ENCODE results near the gene CLEC2L. TPM values are rescaled to one million over a fixed set of nuclear protein-coding genes. Genes with fewer than 3 reads are reported as not detected.
"Not testable (repeated sequence)": the region's sequence is repeated elsewhere in the genome, so short reads cannot be mapped to it uniquely, and the experiment has no call there.

Gene CLEC2L
- total RNA-seq, 1 donor from 2014 or later: not detected

DNA sequence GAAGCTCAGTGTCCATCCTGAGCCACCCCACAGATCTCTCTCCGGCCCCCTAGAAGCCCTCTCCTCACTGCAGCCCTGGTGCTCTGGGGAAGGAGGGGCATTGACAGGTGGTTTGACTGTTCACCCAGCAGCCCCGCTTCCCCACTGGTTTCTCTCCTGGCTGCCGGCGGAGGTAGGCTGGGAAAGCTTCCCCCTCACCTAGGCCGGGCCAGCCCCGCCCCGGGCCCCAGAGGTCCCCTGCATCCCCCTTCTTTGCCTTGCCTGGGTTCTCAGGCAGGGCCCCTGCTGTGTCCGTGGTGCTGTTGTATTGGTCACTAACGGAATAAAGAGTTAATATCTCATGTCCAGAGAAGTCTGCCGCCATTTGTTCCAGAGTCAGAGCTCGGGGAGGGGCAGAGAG, 21.2 kb downstream of the CLEC2L start:
- no peak overlapping the region for H3K4me3 ChIP-seq
- DNase-seq (ENCODE audit: low spot score in 2 of 2): no peak

DNA sequence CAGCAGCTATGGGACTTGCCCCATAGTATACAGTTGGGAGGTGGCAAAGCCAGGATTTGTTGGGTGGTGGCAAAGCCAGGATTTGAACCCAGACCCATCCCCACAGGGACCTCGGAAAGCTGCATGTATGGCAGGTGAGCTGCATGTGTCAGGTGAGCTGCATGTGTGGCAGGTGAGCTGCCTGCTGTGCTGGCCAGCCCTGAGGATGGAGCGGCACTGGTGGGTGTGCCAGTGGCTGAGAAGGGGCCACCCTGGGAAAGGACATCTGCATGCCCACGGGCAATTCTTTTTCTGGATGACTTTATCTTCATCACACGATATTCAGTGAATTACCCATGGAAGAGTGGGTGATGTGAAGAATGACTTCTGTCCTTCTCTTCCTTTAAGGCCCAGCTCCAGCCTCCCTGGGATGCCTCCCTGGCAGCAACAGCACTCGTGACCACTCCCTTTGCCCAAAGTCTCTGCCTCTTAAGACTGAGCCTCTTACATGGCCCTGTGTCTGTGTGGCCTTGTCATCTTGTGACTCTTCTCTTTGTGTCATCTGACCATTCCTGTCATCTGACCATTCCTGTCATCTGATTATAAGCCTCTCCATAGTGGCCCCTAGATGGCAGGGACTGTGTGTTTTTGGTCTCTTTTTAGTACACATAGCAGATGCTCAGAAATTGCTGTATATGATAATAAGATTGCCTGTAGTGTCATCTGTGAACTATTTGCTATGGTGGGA, 25.0 kb downstream of the CLEC2L start:
- no peak for DNase-seq (ENCODE audit: low spot score in 2 of 2)
- Histone ChIP-seq H3K27ac (no peak overlapping the region), H3K36me3 (no peaks in the 10 kb centered on the region), H3K4me3 (no peak overlapping the region), H3K27me3 (no peaks in the 10 kb centered on the region), H3K9me3 (no peaks in the 10 kb centered on the region), H3K4me1 (no peaks in the 10 kb centered on the region)
- intact Hi-C loops (cut with DNase I): no loop called here
- TF ChIP-seq CTCF (IDR thresholded peaks at IDR 0.05): no peak

More for the DNA sequence above, 21.2 kb downstream of the CLEC2L start:
- Histone ChIP-seq H3K27me3 (no peaks in the 10 kb centered on the region), H3K4me1 (no peaks in the 10 kb centered on the region), H3K27ac (no peak overlapping the region), H3K36me3 (no peaks in the 10 kb centered on the region), H3K9me3 (no peaks in the 10 kb centered on the region)
- intact Hi-C loops (cut with DNase I): no loop called here
- TF ChIP-seq CTCF (IDR thresholded peaks at IDR 0.05): no peak

DNA sequence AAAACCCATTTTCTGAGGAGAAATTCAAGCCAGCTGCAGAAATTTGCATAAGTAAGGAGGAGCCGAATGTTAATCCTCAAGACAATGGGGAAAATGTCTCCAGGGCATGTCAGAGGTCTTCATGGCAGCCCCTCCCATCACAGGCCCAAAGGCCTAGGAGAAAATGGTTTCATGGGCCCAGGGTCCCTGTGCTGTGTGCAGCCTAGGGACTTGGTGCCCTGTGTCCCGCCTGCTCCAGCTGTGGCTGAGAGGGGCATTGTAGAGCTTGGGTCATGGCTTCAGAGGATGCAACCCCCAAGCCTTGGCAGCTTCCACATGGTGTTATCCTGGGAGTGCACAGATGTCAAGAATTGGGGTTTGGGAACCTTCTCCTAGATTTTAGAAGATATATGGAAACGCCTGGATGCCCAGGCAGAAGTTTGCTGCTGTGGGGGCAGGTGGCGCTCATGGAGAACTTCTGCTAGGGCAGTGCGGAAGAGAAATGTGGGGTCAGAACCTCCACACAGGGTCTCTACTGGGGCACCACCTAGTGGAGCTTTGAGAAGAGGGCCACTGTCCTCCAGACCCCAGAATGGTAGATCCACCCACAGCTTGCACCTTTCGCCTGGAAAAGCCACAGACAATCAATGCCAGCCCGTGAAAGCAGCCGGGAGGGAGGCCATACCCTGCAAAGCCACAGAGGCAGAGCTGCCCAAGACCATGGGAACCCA, 30.7 kb downstream of the CLEC2L start:
- H3K27ac ChIP-seq; intact Hi-C loops (cut with DNase I); H3K4me3 ChIP-seq; DNase-seq (ENCODE audit: low spot score in 2 of 2); H3K4me1 ChIP-seq; H3K36me3 ChIP-seq; H3K9me3 ChIP-seq; H3K27me3 ChIP-seq: not testable (repeated sequence)

GRCh38 chr7:139557857-139558581, 34.5 kb downstream of the CLEC2L start:
- Histone ChIP-seq H3K27ac (no peak overlapping the region), H3K4me1 (no peaks in the 10 kb centered on the region), H3K9me3 (no peaks in the 10 kb centered on the region), H3K27me3 (no peaks in the 10 kb centered on the region), H3K36me3 (no peaks in the 10 kb centered on the region), H3K4me3 (no peak overlapping the region)
- DNase-seq (ENCODE audit: low spot score in 2 of 2): peak in 1 of 2 donors; percentile 41
- intact Hi-C loops (cut with DNase I): no loop called here
- no peak for TF ChIP-seq CTCF (IDR thresholded peaks at IDR 0.05)

GRCh38 chr7:139559364-139560105, 36.0 kb downstream of the CLEC2L start:
- H3K9me3 ChIP-seq: no peaks in the 10 kb centered on the region
- DNase-seq (ENCODE audit: low spot score in 2 of 2): peak in 1 of 2 donors; percentile 34
- H3K27ac ChIP-seq: no peak overlapping the region
- H3K27me3 ChIP-seq: no peaks in the 10 kb centered on the region
- no peaks in the 10 kb centered on the region for H3K36me3 ChIP-seq
- H3K4me3 ChIP-seq: no peak overlapping the region
- H3K4me1 ChIP-seq: no peaks in the 10 kb centered on the region
- intact Hi-C loops (cut with DNase I): no loop called here
- TF ChIP-seq CTCF (IDR thresholded peaks at IDR 0.05): no peak
